Choroid plexus epithelial cell (primary cell): ENCODE data around the gene CD247.

Source experiments
- DNase-seq: peaks from one replicate; pipeline ENCODE4 v3.0.0-alpha.2; 2010; ENCODE audit warnings: low read depth
- H3K4me3 ChIP-seq: 2 replicates; pipeline ENCODE4 v1.5.1; 2011; ENCODE audit warnings: low read depth, mild to moderate bottlenecking, control low read depth, low read length, moderate library complexity
- CTCF ChIP-seq: conservative IDR thresholded peaks from 2 replicates; pipeline ENCODE4 v1.5.1; 2011; ENCODE audit warnings: low read depth, mild to moderate bottlenecking, control low read depth, inconsistent platforms, low read length, moderate library complexity

CD247 gene

GRCh38 chr1:167463080-167463479 is 55.2 kb downstream of the CD247 start:
- no peak for TF ChIP-seq CTCF
- H3K4me3 ChIP-seq = no peak overlapping the region
- DNase-seq = no peak

GRCh38 chr1:167462341-167462740 is 56.0 kb downstream of the CD247 start:
- no peak for DNase-seq
- no peak for TF ChIP-seq CTCF
- H3K4me3 ChIP-seq = no peak overlapping the region

- H3K4me3 ChIP-seq = no peak overlapping the region
- DNase-seq = no peak
- no peak for TF ChIP-seq CTCF
Measured at GRCh38 chr1:167460836-167461235, 57.5 kb downstream of the CD247 start.

GRCh38 chr1:167457936-167458584 is 60.3 kb downstream of the CD247 start:
- no peak for DNase-seq
- TF ChIP-seq CTCF = no peak
- no peak overlapping the region for H3K4me3 ChIP-seq

- no peak overlapping the region for H3K4me3 ChIP-seq
- no peak for DNase-seq
- TF ChIP-seq CTCF = no peak
Measured at GRCh38 chr1:167456926-167457325, 61.4 kb downstream of the CD247 start.

GRCh38 chr1:167456524-167456923 is 61.8 kb downstream of the CD247 start:
- no peak for DNase-seq
- TF ChIP-seq CTCF = no peak
- no peak overlapping the region for H3K4me3 ChIP-seq

GRCh38 chr1:167455786-167456446 is 62.4 kb downstream of the CD247 start:
- peak; percentile 7 for DNase-seq
- TF ChIP-seq CTCF = no peak
- H3K4me3 ChIP-seq = peak overlapping the region; percentile 72
